Progenitor cell of endocrine pancreas (in vitro differentiated cells): Measurements from ENCODE around the gene C17orf78. TPM values are rescaled to one million over a fixed set of nuclear protein-coding genes. Genes with fewer than 3 reads are reported as not detected.
A peak's percentile ranks its signal among the peaks of the same experiment; 100 is the strongest.
"Not testable (repeated sequence)": the region's sequence is repeated elsewhere in the genome, so short reads cannot be mapped to it uniquely, and the experiment has no call there.

Source experiments
- DNase-seq: peaks from one replicate; pipeline ENCODE4 v3.0.0; 2021; ENCODE audit warnings: low spot score; ENCODE audit not compliant: unreplicated experiment
- H3K27ac Mint-ChIP-seq: 2 replicates; pipeline ENCODE4 v1.8.0; 2021; ENCODE audit warnings: mild to moderate bottlenecking, moderate library complexity, mixed read lengths
- H3K27me3 Mint-ChIP-seq: 2 replicates; pipeline ENCODE4 v1.8.0; 2021; ENCODE audit warnings: mixed read lengths
- H3K36me3 Mint-ChIP-seq: 2 replicates; pipeline ENCODE4 v1.8.0; 2022; ENCODE audit warnings: mixed read lengths; ENCODE audit not compliant: insufficient read depth
- H3K4me1 Mint-ChIP-seq: 2 replicates; pipeline ENCODE4 v1.8.0; 2021; ENCODE audit warnings: low read depth, mixed read lengths
- H3K4me3 Mint-ChIP-seq: 2 replicates; pipeline ENCODE4 v1.8.0; 2021; ENCODE audit warnings: low read depth, mild to moderate bottlenecking, moderate library complexity, mixed read lengths
- H3K9me3 Mint-ChIP-seq: 2 replicates; pipeline ENCODE4 v1.8.0; 2021; ENCODE audit warnings: low read depth, mixed read lengths
- total RNA-seq: library from RNA; stranded (reverse); gene quantifications from 2 replicates; pipeline ENCODE4 v1.2.1, GENCODE V29; 2021
- TF ChIP-seq, protein P1 (sequence below): fragments of 200-600 bp; sonication (generic); IDR thresholded peaks from one replicate; pipeline ENCODE4 v1.5.0; 2021; ENCODE audit warnings: antibody characterized with exemption, mild to moderate bottlenecking; ENCODE audit not compliant: unreplicated experiment

The C17orf78 gene
- total RNA-seq, 1 donor from 2014 or later, result not detected

DNA sequence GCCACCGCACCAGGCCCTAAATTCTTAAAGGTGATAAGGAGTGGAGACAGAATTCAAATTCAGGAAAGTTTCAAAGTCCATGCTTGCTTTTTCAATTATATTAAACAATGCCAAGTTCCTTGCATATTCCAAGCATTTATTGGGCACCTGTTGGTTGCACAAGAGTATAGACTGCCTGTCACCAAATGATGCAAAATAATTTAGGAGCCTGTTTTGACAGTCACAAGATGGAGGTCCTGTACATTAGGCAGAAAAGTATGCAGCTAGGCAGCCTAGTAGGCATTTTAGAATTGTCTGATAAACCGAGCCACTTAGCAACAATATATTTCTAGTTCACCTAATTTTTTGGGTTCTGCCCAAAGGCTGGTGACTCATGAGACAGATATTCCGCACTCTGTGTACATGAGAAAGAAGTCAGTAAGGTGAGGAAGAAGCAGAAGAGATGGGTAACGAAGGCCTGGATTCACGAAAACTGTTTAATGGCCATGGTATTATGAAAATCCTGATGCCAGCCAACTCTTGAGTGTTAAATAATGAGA is 23.5 kb downstream of the C17orf78 start:
- no peak for DNase-seq
- Mint-ChIP-seq H3K9me3 (no peaks in the 10 kb centered on the region), H3K4me3 (no peak overlapping the region), H3K27me3 (no peaks in the 10 kb centered on the region), H3K27ac (no peak overlapping the region), H3K4me1 (no peaks in the 10 kb centered on the region), H3K36me3 (peaks cover 1% of the 10 kb centered on the region)
- TF ChIP-seq, protein P1, sequence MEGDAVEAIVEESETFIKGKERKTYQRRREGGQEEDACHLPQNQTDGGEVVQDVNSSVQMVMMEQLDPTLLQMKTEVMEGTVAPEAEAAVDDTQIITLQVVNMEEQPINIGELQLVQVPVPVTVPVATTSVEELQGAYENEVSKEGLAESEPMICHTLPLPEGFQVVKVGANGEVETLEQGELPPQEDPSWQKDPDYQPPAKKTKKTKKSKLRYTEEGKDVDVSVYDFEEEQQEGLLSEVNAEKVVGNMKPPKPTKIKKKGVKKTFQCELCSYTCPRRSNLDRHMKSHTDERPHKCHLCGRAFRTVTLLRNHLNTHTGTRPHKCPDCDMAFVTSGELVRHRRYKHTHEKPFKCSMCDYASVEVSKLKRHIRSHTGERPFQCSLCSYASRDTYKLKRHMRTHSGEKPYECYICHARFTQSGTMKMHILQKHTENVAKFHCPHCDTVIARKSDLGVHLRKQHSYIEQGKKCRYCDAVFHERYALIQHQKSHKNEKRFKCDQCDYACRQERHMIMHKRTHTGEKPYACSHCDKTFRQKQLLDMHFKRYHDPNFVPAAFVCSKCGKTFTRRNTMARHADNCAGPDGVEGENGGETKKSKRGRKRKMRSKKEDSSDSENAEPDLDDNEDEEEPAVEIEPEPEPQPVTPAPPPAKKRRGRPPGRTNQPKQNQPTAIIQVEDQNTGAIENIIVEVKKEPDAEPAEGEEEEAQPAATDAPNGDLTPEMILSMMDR, result no peak

DNA sequence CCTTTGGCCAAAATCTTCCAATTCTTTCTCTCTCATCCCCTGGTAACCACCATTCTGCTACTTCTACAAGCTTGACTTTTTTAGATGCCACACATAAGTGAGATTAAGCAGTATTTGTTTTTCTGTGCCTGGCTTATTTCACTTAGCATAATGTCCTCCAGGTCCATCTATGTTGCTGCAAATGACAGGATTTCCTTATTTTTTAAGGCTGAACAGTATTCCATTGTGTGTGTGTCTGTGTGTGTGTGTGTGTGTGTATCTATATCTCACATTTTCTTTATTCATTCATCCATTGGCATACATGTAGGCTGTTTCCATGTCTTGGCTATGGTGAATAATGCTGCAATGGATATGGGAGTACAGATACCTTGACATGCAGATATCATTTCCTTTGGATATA is 24.7 kb downstream of the C17orf78 start:
- Mint-ChIP-seq H3K27ac (no peak overlapping the region), H3K4me3 (no peak overlapping the region), H3K9me3 (no peaks in the 10 kb centered on the region), H3K27me3 (no peaks in the 10 kb centered on the region), H3K4me1 (peaks cover 6% of the 10 kb centered on the region), H3K36me3 (peaks cover 1% of the 10 kb centered on the region)
- TF ChIP-seq, protein P1, result no peak
- DNase-seq, result no peak

DNA sequence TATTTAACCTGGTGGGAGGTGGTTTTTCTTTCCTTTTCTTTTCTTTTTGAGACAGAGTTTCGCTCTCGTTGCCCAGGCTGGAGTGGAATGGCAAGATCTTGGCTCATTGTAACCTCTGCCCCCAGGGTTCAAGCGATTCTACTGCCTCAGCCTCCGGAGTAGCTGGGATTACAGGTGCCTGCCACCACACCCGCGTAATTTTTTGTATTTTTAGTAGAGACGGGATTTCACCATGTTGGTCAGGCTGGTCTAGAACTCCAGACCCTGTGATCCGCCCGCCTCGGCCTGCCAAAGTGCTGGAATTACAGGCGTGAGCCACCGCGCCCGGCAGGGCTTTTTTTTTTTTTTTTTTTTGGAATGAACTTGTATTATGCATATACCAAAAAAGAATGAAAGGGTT is 29.7 kb downstream of the C17orf78 start:
- H3K27ac Mint-ChIP-seq, result not testable (repeated sequence)

DNA sequence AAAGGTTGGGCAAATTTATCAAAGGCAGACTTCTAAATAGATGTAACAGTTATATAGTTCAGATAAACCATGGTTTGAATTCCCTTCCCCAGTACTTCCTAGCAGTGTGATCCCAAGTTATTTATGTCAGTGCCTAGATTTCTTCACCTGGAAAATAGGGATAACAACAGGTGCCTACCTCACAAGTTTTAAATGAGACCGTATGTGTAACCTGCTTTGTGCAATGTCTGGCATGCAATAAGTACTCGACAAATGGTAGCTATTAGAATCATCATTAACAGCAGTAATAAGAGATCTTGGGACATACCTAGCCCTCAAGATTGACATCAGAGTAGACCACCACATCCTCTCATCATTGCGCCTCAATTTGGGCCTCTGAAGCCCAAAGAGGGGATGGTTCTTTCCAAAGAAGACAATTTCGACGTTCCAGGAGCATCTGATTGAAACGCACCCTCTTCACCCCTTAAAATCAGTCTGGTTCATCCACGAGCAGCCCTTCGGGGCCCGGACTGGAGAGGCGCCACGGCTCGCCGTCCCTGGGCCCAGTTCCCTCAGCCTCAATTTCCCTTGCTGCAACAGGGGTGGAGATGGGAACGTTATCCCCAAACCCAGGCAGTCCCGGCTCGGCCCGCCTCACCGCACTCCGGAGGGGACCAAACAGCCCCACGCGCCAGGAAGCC is 30.3 kb downstream of the C17orf78 start:
- Mint-ChIP-seq H3K27ac (peak overlapping the region; percentile 90), H3K9me3 (no peaks in the 10 kb centered on the region), H3K4me3 (peak overlapping the region; percentile 98), H3K27me3 (no peaks in the 10 kb centered on the region), H3K36me3 (peaks cover 6% of the 10 kb centered on the region), H3K4me1 (peaks cover 11% of the 10 kb centered on the region)
- TF ChIP-seq, protein P1, result no peak
- DNase-seq, result no peak

More for the DNA sequence above, 29.7 kb downstream of the C17orf78 start:
- peaks cover 11% of the 10 kb centered on the region for H3K4me1 Mint-ChIP-seq
- DNase-seq, H3K36me3 Mint-ChIP-seq, H3K27me3 Mint-ChIP-seq, H3K9me3 Mint-ChIP-seq: not testable (repeated sequence)
- H3K4me3 Mint-ChIP-seq, result peak overlapping the region; percentile 98

DNA sequence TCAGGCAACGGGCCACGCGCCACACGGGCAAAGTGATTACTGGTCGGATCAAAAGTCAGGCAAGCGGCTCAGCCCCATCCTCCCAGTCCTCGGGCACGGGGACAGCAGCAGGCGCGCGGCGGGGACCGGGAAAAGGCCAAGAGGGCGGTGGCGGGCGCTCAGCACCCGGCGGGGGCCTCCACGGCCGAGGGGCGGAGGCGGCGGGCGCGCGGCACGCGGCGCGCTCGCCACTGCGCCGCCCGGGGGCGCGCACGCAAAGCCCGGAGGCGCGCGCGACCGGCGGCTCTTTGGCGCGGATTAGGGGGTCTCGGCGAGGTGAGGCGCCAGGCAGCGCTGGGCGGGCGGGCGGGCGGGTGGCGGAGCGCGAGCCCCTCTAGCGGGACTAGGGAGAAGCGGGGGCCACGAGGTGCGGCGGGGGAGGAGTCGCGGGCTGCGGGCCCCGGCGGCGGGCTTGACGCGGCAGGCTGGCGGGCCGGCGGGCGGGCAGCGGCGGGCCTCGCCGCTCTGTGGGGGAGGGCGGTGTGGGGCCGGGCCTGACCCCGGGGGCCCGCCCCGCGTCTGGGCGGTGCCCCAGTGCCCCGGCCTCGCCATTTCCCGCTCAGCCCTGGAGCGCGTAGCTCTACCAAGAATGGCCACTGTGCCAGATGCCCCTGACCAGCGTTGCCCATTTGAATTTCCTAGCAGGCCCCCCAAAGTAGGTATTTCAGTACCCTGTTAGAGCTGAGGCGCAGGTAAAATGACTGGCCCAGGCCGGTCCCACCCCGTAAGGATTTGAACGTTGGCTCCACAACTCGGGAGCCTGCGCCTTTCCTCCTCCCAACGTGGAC is 31.1 kb downstream of the C17orf78 start, which contains the start of the genes ACACA and TADA2A:
Gene ACACA (minus strand): TSS at position 202 of the 827 bp plus-strand sequence. CDS start 537 bp downstream, outside the sequence.
Gene TADA2A (plus strand): TSS at position 252 of the 827 bp plus-strand sequence. CDS start 4,480 bp downstream, outside the sequence.
- H3K36me3 Mint-ChIP-seq, result peaks cover 7% of the 10 kb centered on the region
- H3K9me3 Mint-ChIP-seq, result no peaks in the 10 kb centered on the region
- H3K4me1 Mint-ChIP-seq, result peaks cover 11% of the 10 kb centered on the region
- TF ChIP-seq, protein P1, result no peak
- H3K4me3 Mint-ChIP-seq, result peak within 1 kb of the TSS; percentile 98
- peak; percentile 66 for DNase-seq
- H3K27ac Mint-ChIP-seq, result peak within 1 kb of the TSS; percentile 96
- no peaks in the 10 kb centered on the region for H3K27me3 Mint-ChIP-seq

DNA sequence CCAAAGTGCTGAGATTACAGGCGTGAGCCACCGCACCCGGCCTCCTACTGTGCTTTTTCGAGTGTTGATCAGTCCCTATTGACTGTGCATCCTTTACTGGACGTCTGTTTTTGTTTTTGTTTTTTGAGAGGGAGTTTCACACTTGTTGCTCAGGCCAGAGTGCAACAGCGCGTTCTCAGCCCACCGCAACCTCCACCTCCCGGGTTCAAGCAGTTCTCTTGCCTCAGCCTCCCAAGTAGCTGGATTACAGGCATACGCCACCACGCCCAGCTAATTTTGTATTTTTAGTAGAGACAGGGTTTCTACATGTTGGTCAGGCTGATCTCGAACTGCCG is 32.3 kb downstream of the C17orf78 start:
- H3K4me1 Mint-ChIP-seq, result peaks cover 11% of the 10 kb centered on the region
- not testable (repeated sequence) for H3K27ac Mint-ChIP-seq, H3K36me3 Mint-ChIP-seq, DNase-seq, H3K9me3 Mint-ChIP-seq, H3K27me3 Mint-ChIP-seq
- H3K4me3 Mint-ChIP-seq, result peak overlapping the region; percentile 86
